ENCODE measurements around the gene ZC3H13.

GRCh38 chr13:46058268-46058667 lies 5.7 kb upstream of the ZC3H13 start:
- TF ChIP-seq CTCF (IDR thresholded peaks at IDR 0.05 in 4 of 5, conservative IDR thresholded peaks at IDR 0.05 in 1 of 5) (no peak), POLR2A (IDR thresholded peaks at IDR 0.05) (no peak)

Measured in gastrocnemius medialis (tissue), 4 donors.